Osteocyte (in vitro differentiated cells): Measurements from ENCODE around the gene UNC13D. TPM values are rescaled to one million over a fixed set of nuclear protein-coding genes. Genes with fewer than 3 reads are reported as not detected.

Experiments used
- DNase-seq: peaks from one replicate; pipeline ENCODE4 v3.0.0; 2021; ENCODE audit warnings: mixed read lengths; ENCODE audit not compliant: unreplicated experiment; ENCODE audit errors: extremely low spot score
- H3K27ac Mint-ChIP-seq: one replicate; pipeline ENCODE4 v1.8.0; 2021; ENCODE audit warnings: mild to moderate bottlenecking, mixed read lengths; ENCODE audit not compliant: unreplicated experiment
- H3K27me3 Mint-ChIP-seq: one replicate; pipeline ENCODE4 v1.8.0; 2021; ENCODE audit warnings: mixed read lengths; ENCODE audit not compliant: unreplicated experiment
- H3K36me3 Mint-ChIP-seq: one replicate; pipeline ENCODE4 v1.8.0; 2021; ENCODE audit warnings: mixed read lengths; ENCODE audit not compliant: unreplicated experiment
- H3K4me1 Mint-ChIP-seq: one replicate; pipeline ENCODE4 v1.8.0; 2021; ENCODE audit warnings: mixed read lengths; ENCODE audit not compliant: unreplicated experiment
- H3K4me3 Mint-ChIP-seq: one replicate; pipeline ENCODE4 v1.8.0; 2021; ENCODE audit warnings: mild to moderate bottlenecking, moderate library complexity, mixed read lengths; ENCODE audit not compliant: unreplicated experiment
- H3K9me3 Mint-ChIP-seq: one replicate; pipeline ENCODE4 v1.8.0; 2021; ENCODE audit warnings: mixed read lengths; ENCODE audit not compliant: unreplicated experiment
- total RNA-seq: library from RNA; stranded (reverse); gene quantifications from 2 replicates; pipeline ENCODE4 v1.2.1, GENCODE V29; 2021
- TF ChIP-seq, protein P1 (sequence below): fragments of 200-600 bp; sonication (generic); IDR thresholded peaks from 2 replicates; pipeline ENCODE4 v1.5.0; 2021; ENCODE audit warnings: antibody characterized with exemption, mild to moderate bottlenecking, moderate library complexity

Gene UNC13D
- total RNA-seq, 1 donor from 2014 or later, result 3.6 TPM

DNA sequence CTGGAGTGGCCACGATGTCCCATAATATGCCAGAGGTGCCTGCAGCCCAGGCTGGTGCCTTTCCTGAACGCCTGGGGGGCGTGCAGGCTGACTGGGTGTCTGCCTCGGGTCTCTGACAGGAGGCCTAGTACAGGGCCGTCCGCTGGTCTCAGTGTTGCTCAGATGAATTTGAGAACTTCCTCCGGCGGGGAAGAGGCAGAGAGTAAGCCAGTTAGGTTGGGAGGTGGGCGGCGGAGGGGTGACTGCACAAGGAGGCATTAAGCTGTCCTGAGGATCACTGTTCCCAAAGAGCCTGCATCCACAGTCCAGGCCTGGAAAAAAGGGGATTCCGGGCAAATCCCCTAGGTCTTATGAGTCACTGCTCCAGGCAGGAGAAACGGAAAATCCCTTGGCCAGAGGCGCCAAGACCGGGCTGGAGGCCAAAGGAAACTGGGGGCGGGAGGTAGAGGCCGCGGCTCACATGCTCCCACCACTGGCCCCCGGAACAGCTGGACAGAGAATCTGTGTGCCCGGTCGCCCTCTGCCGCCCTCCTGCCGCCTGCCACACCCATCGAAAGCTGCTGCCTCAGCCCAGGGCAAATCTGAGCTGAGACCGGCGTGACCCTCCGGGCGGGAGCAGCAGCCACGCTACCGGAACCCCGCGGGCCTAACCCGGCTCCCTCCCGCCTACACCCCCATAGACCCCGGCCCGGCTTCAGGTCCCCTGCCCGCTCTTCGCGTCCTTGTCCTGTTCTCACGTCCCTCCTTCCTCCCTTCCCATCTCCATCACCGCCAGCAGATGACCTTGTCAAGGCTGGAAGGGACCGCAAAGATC lies 32.9 kb upstream of the UNC13D start:
- H3K4me3 Mint-ChIP-seq, result peak overlapping the region; percentile 86
- H3K4me1 Mint-ChIP-seq, result peaks cover 60% of the 10 kb centered on the region
- peak; percentile 96 for DNase-seq
- H3K27ac Mint-ChIP-seq, result peak overlapping the region; percentile 99
- no peaks in the 10 kb centered on the region for H3K27me3 Mint-ChIP-seq
- no peaks in the 10 kb centered on the region for H3K9me3 Mint-ChIP-seq
- H3K36me3 Mint-ChIP-seq, result peaks cover 2% of the 10 kb centered on the region
- TF ChIP-seq, protein P1, sequence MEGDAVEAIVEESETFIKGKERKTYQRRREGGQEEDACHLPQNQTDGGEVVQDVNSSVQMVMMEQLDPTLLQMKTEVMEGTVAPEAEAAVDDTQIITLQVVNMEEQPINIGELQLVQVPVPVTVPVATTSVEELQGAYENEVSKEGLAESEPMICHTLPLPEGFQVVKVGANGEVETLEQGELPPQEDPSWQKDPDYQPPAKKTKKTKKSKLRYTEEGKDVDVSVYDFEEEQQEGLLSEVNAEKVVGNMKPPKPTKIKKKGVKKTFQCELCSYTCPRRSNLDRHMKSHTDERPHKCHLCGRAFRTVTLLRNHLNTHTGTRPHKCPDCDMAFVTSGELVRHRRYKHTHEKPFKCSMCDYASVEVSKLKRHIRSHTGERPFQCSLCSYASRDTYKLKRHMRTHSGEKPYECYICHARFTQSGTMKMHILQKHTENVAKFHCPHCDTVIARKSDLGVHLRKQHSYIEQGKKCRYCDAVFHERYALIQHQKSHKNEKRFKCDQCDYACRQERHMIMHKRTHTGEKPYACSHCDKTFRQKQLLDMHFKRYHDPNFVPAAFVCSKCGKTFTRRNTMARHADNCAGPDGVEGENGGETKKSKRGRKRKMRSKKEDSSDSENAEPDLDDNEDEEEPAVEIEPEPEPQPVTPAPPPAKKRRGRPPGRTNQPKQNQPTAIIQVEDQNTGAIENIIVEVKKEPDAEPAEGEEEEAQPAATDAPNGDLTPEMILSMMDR, result no peak

DNA sequence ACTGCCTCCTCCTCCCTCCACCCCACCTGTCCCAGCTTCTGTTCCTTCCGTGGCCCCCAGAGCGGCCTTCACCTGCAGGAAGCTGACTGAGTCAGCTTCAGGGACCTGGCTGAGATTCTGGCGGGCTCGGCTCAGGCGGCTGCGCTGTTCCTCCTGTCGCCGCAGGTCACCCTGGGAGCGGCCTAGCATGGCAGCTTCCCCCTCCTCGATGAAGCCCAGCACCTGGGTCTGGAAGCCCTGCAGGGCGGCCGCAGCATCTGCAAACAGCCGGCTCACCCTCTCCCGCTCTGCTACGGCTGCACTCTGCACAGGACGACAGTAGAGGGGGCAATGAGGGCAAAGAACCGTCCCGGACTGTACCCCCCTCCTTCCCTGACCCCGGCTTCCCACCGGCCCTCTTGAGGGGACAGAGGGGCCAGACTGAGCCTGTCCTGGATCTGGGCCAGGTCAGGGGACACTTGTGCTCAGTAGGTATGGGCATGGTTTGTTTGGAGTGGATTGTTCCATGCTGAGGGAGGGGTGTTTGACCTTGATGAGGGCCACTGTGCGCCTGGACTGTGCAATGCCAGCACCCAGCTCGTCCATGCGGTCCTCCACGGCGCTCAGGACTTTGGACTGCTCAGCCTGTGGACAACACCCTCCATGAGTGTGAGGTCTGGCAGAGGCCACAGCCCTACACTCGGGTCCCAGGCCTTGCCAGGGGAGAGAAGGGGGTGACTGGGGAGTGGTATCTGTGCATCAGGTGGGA lies 32.2 kb upstream of the UNC13D start:
- Mint-ChIP-seq H3K4me3 (peak overlapping the region; percentile 86), H3K27me3 (no peaks in the 10 kb centered on the region)

DNA sequence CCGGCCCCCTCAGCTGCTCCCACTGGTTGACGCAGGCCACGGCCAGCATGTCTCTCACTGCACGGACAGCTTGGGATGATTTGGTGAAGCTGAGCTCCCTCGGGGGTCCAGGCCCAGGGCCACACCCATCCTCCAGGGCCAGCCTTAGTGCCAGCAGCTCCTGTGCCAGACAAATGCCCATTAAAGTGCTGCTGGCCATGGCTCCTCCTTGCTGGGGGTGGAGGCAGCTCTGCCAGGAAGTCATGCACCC lies 31.7 kb upstream of the UNC13D start:
- peak overlapping the region; percentile 86 for H3K4me3 Mint-ChIP-seq
- peaks cover 61% of the 10 kb centered on the region for H3K4me1 Mint-ChIP-seq
- H3K36me3 Mint-ChIP-seq, result peaks cover 2% of the 10 kb centered on the region
- H3K27ac Mint-ChIP-seq, result peak overlapping the region; percentile 99
- TF ChIP-seq, protein P1, result no peak
- DNase-seq, result no peak
- no peaks in the 10 kb centered on the region for H3K27me3 Mint-ChIP-seq
- no peaks in the 10 kb centered on the region for H3K9me3 Mint-ChIP-seq

More for the DNA sequence above, 32.2 kb upstream of the UNC13D start:
- TF ChIP-seq, protein P1, result no peak
- peak overlapping the region; percentile 99 for H3K27ac Mint-ChIP-seq
- peaks cover 2% of the 10 kb centered on the region for H3K36me3 Mint-ChIP-seq
- DNase-seq, result no peak
- peaks cover 60% of the 10 kb centered on the region for H3K4me1 Mint-ChIP-seq
- no peaks in the 10 kb centered on the region for H3K9me3 Mint-ChIP-seq

DNA sequence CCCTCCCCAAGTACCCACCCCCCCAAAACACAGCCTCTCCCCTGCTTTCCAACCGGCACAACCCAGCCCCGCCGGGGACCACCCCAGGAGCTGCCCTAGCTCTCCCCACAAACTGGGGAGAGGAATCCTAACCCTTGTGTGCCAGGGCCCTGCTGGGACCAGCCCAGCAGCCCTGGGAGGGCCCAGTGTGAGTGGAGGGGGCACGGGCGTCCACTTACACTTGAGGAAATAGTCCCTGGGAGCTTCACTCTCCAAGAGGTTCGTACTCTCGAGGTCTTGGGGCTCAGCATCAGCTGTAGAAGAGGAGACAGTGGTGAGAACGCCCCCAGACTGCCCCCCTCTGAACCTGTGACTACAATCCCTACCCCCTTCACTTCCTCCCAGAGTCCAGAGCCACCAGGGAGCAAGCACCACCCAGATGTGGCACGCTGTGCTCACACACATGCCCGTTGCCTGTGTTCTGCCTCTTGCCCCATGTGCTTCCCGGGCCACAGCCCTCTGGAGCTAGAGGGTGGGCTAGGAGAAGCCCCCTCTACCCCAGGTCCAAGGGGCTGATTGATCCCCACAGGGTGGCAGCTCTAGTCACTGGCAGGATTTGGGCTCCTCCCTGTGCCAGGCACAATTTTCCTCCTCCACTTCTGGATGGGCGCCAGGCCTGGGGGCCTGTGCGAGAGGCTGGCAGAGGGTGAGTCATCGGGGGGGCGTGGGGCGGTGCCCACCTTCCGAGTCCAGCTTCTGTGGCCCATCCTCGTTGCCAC lies 31.2 kb upstream of the UNC13D start:
- DNase-seq, result peak; percentile 92
- peak overlapping the region; percentile 99 for H3K27ac Mint-ChIP-seq
- H3K27me3 Mint-ChIP-seq, result no peaks in the 10 kb centered on the region
- TF ChIP-seq, protein P1, result no peak
- peaks cover 2% of the 10 kb centered on the region for H3K36me3 Mint-ChIP-seq
- peak overlapping the region; percentile 86 for H3K4me3 Mint-ChIP-seq
- H3K9me3 Mint-ChIP-seq, result no peaks in the 10 kb centered on the region
- H3K4me1 Mint-ChIP-seq, result peaks cover 66% of the 10 kb centered on the region
